Measurements from ENCODE around the gene HIVEP3.
"Not testable (repeated sequence)": the region's sequence is repeated elsewhere in the genome, so short reads cannot be mapped to it uniquely, and the experiment has no call there.

The HIVEP3 gene

DNA sequence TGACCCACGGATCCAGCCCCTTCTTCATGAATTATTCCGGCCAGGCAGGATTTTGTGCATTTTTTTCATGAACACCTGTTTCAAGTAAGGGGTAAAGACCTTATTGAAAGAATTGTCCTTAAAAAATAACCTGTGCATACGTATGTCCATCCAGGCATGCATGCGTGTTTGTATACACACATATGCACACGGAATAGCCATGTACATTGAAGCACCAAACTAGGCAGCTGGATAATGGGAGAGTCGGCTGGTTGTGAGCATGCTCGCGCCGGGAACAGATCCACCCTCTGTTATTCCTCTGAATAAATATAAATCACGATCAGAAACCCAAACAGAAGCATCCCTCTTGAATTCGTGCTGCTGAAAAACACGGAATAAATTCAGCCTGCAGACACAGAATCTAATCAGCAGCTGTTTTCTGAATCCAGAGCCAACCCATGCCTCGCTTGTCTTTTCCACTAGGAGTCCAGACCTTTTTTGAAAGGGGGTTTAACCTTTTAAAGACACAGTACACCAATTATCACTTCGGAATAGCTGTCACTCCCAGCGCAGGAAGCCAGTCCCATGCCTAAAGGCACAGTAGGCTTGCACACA is at the start of gene HIVEP3:
TSS of gene HIVEP3 (minus strand) at position 473 of the 594 bp plus-strand sequence.
- peak; percentile 48 for DNase-seq (ENCODE audit: low spot score)

DNA sequence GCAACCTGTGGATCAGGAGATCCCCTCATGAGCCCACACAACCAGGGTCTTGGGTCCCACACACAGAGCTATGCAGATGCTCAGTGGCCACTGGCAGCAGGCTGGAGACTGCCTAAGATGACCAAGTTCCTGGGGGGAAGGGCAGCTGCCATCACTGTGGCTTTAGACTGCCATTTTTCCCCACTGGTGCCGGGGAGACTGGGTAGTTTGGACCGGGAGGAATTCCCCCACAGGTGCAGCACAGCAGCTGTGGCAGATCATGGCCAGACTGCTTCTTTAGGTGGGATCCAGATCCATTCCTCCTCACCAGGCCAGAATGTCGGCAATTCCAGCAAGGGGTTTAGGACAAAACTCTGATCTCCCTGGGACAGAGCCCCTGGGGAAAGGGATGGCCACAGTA is 45.7 kb upstream of the HIVEP3 start:
- no peak for DNase-seq (ENCODE audit: low spot score)

DNA sequence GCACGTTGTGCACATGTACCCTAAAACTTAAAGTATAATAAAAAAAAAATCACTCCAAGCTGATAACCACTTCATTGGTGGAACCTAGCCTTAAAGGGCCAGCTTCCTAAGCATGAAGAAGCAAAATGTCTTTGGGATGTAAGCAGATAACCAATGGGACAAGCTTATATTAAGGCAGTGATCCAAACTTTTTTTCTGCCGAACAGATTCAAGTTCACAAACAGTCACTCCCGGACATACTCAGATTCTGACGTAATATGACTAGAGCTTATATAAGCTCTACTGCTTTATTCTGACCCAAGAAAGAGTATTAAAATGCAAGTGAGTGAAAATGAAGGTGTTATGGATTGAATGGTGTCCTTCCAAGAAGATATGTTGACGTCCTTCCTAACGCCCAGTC is 44.9 kb upstream of the HIVEP3 start:
- DNase-seq (ENCODE audit: low spot score), result no peak

DNA sequence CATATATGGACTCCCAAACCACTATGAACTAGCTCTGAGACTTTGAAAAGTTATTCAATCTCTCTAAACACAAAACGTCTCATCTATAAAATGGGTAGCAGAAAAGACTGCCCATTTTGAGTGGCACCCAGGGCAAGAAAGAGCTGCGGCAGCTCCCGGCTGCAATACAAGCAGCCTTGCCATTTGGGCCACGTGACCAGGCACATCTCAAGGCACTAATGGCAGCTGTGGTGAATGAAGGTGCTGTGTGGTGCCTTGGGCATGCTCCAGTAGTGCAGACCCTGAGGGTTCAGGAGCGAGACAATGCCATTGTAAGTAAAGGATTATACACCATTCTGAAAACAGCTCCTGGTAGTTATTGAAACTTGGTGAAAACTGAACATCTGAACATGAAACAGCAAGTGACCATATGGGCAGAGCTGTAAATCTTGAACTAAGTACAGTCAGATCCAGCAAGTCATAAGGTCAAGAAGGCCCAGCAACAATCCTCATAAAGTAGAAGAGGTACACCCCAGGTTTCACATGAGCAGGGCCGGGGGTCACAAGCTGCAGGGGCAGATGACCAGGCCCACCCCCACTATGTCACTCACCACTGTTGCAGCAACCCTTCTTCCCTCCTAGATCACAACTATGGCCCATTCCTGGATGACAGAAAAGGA is 39.4 kb upstream of the HIVEP3 start:
- no peak for DNase-seq (ENCODE audit: low spot score)

DNA sequence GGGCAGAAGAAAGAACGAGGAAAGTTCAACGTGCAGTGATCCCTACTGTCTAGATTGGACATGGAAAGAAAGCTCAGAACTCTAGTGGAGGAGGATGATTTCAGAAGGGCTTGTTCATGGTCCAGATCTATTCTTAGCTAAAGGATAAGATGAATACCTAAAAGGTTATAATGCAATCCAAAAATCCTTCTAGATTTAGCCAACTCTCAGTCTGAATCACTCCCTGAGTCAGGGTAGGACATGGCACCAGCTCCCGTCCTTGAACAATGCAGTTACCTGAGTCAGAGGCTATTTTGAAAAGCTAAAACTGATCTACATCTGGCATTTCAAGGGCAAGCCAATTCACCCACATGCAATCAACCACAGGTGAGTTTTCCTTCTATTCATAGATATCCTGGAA is 38.8 kb upstream of the HIVEP3 start:
- no peak for DNase-seq (ENCODE audit: low spot score)

DNA sequence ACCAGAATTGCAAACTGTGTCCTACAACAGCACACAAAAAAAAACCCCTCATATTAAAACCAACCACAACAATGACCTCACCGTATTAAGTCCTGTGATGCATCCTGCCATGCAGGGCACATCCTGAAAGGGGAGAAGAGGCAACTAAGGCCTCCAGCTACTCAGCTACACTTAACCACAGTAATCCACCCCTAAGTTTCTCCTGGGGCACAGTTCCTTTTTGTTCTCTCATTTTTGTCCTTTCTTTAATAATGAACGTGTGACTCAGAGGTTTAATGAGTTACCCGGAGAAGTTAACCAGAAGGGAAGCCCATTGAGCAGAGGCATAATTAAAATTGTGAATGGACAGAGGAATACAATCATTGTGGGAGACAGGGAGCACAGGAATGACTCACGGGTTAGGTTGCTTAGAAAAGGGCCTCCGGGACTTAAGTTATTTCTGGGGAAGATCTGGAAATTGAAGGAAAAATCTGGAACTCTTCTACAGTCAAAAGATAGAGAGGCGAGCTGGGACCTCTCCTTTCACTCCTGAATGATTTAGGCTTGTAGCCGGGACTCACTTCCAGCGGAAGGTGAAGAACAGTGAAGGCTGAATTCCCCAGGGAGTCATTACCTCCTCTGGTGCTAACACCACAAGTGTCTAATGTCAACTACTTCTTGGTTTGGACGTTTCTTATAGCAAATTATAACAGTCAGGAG is 36.9 kb upstream of the HIVEP3 start:
- peak; percentile 46 for DNase-seq (ENCODE audit: low spot score)

DNA sequence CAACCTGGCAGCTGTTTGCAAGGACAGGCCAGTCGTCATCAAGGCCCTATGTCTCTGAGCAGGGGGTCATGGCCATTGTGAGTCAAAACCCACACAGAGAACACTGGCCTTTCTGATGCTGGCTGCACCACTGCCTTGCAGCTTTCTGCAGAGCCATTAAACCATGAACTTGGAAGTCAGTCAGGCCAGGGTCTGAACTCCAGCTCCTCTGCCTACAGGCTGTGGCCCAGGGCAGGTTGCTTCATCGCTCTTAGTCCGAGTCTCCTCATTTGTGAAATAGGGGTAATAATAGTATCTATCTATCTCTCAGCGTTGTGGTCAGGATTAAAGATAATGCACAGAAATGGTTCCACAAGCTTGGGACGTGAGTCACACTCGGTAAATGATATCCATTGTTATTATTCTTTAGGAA is 35.8 kb upstream of the HIVEP3 start:
- DNase-seq (ENCODE audit: low spot score), result peak; percentile 43

DNA sequence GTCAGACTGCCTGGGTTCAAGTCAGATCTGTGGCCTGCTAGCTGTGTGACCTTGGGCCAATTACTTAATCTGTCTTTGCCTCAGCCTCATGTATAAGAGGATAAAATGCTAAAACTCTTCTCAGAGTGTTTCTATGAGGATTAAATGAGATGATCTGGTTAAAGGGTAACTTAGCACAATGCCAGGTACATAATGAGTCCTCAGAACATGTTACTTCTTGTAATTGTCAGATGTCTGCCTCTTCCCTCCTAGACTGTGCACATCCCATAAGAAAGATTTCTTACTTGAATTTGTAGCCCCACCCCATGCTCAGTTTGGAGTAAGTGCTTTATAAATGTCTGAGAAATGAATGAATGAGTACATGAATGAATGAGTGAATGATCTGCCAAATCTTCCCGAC is 34.6 kb upstream of the HIVEP3 start:
- DNase-seq (ENCODE audit: low spot score), result no peak

DNA sequence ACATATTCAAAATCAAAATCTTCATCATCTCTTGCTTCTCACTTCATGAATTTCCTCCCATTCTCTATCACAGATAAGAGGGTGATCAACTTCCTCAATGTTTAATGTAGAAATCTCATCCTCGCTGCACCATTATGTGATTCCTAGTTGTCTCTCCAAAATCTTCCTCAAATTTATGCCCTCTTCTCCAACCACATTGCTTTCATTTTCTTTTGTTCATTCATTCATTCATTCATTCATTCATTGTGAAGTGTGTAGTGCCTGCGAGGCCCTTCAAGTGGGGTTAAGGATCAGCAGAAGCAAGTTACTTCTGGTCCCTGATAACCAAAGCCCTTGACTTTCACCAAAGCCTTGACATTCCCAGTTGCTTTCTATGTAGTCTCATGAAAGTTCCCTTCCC is 33.5 kb upstream of the HIVEP3 start:
- DNase-seq (ENCODE audit: low spot score), result no peak

DNA sequence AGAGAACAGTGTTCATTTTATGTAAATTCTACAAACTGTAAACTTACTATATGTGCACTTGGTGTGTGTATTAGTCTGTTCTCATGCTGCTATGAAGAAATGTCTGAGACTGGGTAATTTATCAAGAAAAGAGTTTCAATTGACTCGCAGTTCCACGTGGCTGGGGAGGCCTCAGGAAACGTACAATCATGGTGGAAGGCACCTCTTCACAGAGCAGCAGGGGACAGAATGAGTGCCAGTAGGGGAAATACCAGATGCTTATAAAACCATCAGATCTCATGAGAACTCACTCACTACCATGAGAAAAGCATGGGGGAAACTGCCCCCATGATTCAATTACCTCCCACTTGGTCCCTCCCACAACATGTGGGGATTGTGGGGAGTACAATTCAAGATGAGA is 32.8 kb upstream of the HIVEP3 start:
- not testable (repeated sequence) for DNase-seq (ENCODE audit: low spot score)

DNA sequence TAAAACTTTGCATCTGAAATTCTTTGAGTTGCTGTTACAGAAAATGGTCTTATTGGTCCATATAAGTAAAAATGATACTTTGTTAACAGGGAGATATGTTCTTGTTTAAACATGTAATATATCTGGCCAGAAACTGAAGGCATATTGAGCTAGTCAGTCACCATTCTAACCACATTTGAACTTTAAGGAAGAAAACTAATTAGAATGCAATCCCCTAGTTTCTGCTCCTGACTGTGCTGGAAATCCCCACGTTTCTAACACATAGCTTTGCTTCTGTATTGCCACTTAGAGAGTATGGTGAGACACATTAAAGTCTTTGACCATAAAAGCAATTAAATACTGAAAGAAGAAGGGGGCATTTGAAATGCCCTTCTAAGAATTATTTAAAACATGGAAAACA is 32.1 kb upstream of the HIVEP3 start:
- no peak for DNase-seq (ENCODE audit: low spot score)

DNA sequence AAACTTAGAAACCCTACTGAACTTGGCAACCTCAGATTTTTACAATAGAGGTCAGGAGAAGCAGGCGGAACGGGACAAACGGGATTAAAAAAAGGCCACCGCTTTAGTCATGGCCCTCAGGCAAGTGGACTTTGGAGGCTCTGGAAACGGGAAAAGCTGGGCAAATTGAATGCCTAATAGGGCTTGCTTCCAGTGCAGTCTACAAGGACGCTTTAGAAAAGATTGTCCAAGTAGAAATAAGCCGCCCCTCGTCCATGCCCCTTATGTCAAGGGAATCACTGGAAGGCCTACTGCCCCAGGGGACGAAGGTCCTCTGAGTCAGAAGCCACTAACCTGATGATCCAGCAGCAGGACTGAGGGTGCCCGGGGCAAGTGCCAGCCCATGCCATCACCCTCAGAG is 27.2 kb upstream of the HIVEP3 start:
- DNase-seq (ENCODE audit: low spot score), result not testable (repeated sequence)

DNA sequence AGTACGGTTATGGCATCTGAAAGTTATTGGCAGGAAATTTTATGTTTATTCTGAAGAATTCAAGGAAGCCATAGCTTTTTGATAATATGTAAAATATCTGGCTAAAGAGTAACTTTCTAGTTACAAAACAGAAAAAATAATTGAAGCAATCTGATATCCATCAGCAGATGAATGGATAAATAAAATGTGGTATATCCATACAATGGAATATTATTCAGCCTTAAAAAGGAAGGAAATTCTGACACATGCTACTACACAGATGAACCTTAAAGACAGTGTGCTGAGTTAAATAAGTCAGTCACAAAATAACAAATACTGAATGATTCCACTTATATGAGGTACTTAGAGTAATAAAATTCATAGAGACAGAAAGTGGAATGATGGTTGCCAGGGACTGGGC is 25.0 kb upstream of the HIVEP3 start:
- no peak for DNase-seq (ENCODE audit: low spot score)

DNA sequence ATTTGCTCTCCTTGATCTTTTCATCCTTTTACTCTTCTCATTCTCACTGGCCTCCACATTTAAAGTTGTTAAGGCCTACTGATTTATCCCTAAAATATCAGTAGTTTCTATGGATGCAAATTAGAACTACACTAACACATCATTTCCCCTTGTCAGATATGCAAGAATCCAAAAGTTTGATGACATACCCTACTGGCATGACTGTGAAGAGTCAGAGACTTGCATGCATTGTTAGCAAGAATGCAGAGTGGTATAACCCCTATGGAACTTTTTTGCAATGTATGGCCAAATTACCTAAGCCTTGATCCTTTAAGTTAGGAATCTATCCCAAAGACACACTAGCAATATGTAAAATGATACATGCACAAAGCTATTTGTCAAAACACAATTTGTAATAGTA is 23.6 kb upstream of the HIVEP3 start:
- no peak for DNase-seq (ENCODE audit: low spot score)

DNA sequence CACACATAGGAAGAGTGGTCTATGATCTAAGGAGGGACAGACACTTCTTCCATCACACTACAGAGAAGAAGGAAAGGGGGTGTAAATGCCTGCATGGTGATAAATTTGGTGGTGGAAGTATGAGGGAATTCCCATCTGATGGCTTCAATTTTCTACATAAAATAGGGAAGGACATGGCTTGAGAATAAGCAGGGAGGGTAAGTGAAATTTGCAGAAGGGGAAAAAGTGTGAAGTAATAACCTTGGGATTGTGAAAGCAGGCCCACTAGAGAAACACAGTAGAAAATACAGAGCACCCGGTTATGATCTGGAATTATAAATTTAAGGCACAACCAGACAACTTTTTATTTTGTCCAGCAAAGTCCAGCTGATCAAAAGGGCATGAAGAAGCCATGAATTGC is 22.7 kb upstream of the HIVEP3 start:
- DNase-seq (ENCODE audit: low spot score), result no peak

DNA sequence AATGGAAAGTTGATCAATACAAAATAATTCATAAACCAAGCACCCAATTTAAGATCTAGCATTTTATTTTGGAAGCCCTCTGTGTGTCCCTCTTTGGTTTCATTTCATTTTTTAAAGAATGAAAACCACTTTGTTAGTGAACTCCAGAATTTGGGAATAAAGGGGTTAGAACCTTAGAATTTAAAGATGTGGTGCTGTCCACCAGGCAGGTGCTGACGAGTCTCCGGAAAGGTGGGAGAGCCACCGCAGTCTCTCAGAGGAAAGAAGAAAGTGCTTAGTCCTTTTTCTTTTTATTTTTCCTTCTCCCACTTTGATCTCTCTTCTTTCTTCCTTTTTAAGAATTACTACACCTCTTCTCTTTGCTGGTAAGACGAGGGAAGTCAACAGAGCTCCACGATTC is 20.5 kb upstream of the HIVEP3 start:
- DNase-seq (ENCODE audit: low spot score), result no peak

DNA sequence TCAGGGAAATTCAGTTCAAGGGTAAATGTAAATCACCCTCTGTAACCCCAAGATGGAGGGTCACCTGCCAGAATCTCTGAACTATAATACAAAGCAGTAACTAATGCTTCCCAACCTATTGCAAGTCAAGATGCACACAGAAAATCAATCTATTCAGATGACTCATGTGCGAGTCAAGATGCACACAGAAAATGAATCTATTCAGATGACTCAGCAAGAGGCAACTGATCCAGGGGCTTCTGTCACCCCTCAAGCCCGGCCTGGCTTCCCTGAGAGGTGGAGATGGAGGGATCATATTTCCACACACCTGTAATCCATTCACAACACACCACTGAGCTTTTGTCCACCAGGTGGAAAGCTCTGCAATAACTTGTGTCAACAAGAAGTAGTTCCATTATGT is 17.4 kb upstream of the HIVEP3 start:
- DNase-seq (ENCODE audit: low spot score), result no peak

DNA sequence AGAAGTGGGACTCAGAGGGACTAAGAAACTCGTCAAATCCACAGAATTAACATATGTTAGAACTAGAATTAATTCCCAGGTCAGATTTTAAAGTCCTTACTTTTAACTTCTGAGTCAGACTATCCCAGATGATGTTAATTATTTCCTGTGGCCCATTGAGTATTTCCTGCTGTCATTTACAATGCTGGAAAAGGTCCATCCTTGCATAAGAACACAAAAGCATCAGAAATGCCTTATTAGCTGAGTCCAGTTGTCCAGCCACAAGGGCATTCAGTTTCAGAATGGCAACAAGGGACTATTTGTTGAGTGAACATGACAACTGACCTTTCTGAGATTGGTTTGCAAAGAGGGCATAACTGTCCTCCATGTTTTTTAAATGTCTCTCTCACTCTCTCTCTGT is 16.5 kb upstream of the HIVEP3 start:
- DNase-seq (ENCODE audit: low spot score), result no peak

DNA sequence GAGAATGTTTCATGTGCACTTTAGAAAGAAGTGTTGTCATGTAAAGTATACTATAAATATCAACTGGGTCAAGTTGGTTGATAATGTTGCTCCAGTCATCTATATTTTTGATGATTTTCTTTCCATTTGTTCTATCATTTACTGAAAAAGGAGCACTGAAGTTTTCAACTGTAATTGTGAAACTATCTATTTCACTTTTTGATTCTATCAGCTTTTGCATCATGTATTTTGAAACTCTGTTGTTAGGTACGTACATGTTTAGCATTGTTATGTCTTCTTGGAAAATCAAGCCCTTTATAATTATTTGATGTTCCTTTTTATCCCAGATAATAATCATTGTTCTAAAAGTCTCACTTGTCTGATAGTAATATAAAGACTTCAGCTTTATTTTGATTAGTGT is 14.4 kb upstream of the HIVEP3 start:
- DNase-seq (ENCODE audit: low spot score), result no peak

DNA sequence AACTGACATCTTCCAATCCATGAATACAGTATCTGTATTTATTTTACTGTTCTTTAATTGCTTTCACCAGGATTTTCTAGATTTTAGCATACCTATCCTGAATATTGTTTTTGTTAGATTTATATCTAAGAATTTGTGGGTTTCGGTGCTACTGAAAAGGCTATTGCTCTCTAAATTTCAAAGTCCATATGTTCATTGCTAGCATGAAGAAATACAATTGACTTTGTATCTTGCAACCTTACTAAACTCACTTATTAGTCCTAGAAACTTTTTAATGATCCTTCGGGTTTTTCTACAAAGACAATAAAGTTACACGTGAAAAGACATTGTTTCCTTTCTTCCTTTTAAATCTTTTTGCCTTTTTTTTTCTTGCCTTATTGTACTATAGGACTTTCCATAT is 12.9 kb upstream of the HIVEP3 start:
- no peak for DNase-seq (ENCODE audit: low spot score)

DNA sequence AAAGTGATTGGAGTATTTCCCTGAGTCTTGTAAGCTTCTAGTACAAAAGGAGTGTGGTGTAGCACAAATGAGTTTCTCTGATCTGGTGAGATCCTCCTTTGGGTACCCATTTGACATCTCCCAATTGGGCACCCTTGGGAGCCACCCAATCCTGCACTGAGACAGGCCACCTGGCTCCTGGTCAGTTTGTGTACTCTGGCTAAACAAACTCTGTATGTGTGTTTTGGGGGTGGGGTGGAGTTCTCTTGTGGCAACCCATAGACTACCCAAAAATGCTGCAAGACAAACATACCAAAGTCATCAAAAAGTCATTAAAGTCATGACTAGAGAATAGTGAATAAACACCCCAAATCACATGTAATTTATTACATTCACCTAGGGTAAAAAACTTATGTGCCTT is 8.4 kb upstream of the HIVEP3 start:
- no peak for DNase-seq (ENCODE audit: low spot score)

DNA sequence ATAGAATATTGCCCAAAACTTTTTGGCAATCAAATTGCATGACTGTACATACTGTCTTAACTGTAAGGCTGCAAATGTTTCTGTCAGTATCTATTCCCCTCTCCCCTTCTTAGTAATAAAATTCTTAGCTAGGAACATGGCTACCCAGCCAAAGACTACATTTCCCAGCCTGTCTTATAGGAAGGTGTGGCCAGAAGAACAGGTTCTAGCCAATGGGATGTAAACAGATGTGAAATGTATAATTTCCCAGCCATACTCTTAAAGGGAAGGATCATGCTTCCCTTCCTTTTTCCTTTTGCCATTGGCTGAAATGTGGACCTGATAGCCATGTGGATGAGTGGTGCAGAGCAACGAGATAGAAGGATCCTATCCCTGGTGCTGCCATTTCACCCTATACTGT is 7.0 kb upstream of the HIVEP3 start:
- no peak for DNase-seq (ENCODE audit: low spot score)

DNA sequence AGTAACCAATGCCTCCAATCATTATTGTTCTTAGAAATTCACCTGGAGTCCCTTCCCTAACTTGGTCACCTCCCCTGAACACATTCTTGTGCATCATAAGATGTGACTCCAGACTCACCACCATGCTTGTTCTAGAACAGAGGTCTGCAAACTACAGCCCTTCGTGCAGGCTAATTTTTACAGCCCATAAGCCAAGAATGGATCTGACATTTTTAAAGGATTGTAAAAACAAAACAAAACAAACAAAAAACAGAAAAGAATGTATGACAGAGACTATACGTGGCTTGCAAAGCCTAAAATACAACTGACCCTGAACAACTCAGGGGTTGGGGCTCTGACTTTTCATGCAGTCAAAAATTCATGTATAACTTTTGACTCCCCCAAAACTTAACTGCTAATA is 6.2 kb upstream of the HIVEP3 start:
- DNase-seq (ENCODE audit: low spot score), result no peak

DNA sequence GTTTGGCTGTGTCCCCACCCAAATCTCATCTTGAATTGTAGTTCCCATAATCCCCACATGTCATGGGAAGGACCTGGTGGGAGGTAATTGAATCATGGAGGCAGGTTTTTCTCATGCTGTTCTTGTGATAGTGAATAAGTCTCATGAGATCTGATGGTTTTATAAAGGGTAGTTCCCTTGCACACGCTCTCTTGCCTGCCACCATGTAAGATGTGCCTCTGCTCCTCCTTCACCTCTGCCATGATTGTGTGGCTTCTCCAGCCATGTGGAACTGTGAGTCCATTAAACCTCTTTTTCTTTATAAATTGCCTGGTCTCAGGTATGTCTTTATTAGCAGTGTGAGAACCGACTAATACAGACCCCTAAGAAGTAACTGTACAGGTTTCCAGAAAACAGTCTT is 2.5 kb upstream of the HIVEP3 start:
- not testable (repeated sequence) for DNase-seq (ENCODE audit: low spot score)
